Spinal cord (tissue), 10 donors: Measurements from ENCODE around the gene MCCC1. TPM values are rescaled to one million over a fixed set of nuclear protein-coding genes. Genes with fewer than 3 reads are reported as not detected.
"Not testable (repeated sequence)": the region's sequence is repeated elsewhere in the genome, so short reads cannot be mapped to it uniquely, and the experiment has no call there.

Experiments used
- DNase-seq, 6 donors: peaks; one replicate each; pipeline versions ENCODE4 v3.0.0 to v3.0.0-alpha.2; 2013 to 2015; ENCODE audit warnings: low spot score in 6 of 6, low read depth in 4 of 6
- H3K27ac ChIP-seq: one replicate; pipeline ENCODE4 v1.5.1; 2013; ENCODE audit warnings: low read depth, low read length, control low read depth
- H3K27me3 ChIP-seq: one replicate; pipeline ENCODE4 v1.6.1; 2013; ENCODE audit warnings: low read length; ENCODE audit not compliant: control insufficient read depth, insufficient read depth
- H3K36me3 ChIP-seq: one replicate; pipeline ENCODE4 v1.6.1; 2013; ENCODE audit warnings: low read length; ENCODE audit not compliant: control insufficient read depth, insufficient read depth
- H3K4me1 ChIP-seq: one replicate; pipeline ENCODE4 v1.6.1; 2013; ENCODE audit warnings: low read length; ENCODE audit not compliant: control insufficient read depth, insufficient read depth
- H3K4me3 ChIP-seq: one replicate; pipeline ENCODE4 v1.5.1; 2013; ENCODE audit warnings: low read depth, low read length, control low read depth
- H3K9me3 ChIP-seq: one replicate; pipeline ENCODE4 v1.6.1; 2013; ENCODE audit warnings: low read length; ENCODE audit not compliant: control insufficient read depth, insufficient read depth
- WGBS: methylation state at CpG from one replicate; pipeline ENCODE4 v1.1.5; 2013; ENCODE audit warnings: missing lambda C conversion rate; ENCODE audit not compliant: insufficient coverage; 5-methylcytosine and 5-hydroxymethylcytosine counted together
- polyA plus RNA-seq, 2 donors: library from polyadenylated mRNA; unstranded; fragments of 120-200 nt; gene quantifications; one replicate each; pipeline ENCODE4 v1.2.1, GENCODE V29; 2013; ENCODE audit not compliant: insufficient read length in 2 of 2
- total RNA-seq, 2 donors: library from RNA; depleted of rRNA in 1 of 2; stranded (reverse); fragments of 120-200 nt in 1 of 2; fragments of >200 nt in 1 of 2; gene quantifications; one replicate each; pipeline versions ENCODE4 v1.2.3 to v1.2.4, GENCODE V29; 2013 to 2014
- donor health status: healthy.

The MCCC1 gene
- total and polyA plus RNA-seq, 4 donors: 32.7 to 37.5 (median 35.8) TPM

- H3K9me3 ChIP-seq: no peaks in the 10 kb centered on the region
- H3K4me3 ChIP-seq: no peak overlapping the region
- H3K27ac ChIP-seq: no peak overlapping the region
- H3K36me3 ChIP-seq: peaks cover 11% of the 10 kb centered on the region
- no peak for DNase-seq
- no peaks in the 10 kb centered on the region for H3K27me3 ChIP-seq
- no peaks in the 10 kb centered on the region for H3K4me1 ChIP-seq
These were observed 90.5 kb downstream of the MCCC1 start for GRCh38 chr3:183008800-183009199.

DNA sequence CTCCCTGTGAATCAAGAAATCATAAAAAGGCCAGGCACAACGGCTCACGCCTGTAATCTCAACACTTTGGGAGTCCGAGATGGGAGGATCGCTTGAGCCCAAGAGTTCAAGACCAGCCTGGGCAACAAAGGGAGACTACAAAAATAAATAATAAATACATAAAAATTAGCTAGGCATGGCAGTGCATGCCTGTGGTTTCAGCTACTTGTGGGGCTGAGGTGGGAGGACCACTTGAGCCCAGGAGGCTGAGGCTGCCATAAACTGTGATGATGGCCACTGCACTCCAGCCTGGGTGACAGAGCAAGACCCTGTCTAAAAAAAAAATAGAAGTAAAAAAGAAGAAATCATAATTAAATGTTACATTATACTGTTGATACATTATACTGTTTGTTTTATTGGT, 91.0 kb downstream of the MCCC1 start:
- H3K4me1 ChIP-seq: no peaks in the 10 kb centered on the region
- H3K27ac ChIP-seq: no peak overlapping the region
- WGBS: no CpG with 5 or more reads among the region's 4 CpGs
- no peaks in the 10 kb centered on the region for H3K27me3 ChIP-seq
- DNase-seq: no peak
- H3K9me3 ChIP-seq: no peaks in the 10 kb centered on the region
- no peak overlapping the region for H3K4me3 ChIP-seq
- peaks cover 6% of the 10 kb centered on the region for H3K36me3 ChIP-seq

GRCh38 chr3:183006396-183007002, 92.8 kb downstream of the MCCC1 start:
- H3K4me3 ChIP-seq: no peak overlapping the region
- no peak for DNase-seq
- H3K36me3 ChIP-seq: peaks cover 2% of the 10 kb centered on the region
- H3K9me3 ChIP-seq: no peaks in the 10 kb centered on the region
- H3K4me1 ChIP-seq: no peaks in the 10 kb centered on the region
- no peaks in the 10 kb centered on the region for H3K27me3 ChIP-seq
- 83% methylated on average over 3 of the region's 10 CpGs for WGBS
- no peak overlapping the region for H3K27ac ChIP-seq

GRCh38 chr3:182999767-183000166, 99.5 kb downstream of the MCCC1 start:
- Histone ChIP-seq H3K4me3 (no peak overlapping the region), H3K27ac (no peak overlapping the region), H3K36me3 (peaks cover 2% of the 10 kb centered on the region), H3K4me1 (no peaks in the 10 kb centered on the region), H3K27me3 (no peaks in the 10 kb centered on the region), H3K9me3 (no peaks in the 10 kb centered on the region)
- DNase-seq: no peak
- 72% methylated on average over 1 of the region's 1 CpG for WGBS

DNA sequence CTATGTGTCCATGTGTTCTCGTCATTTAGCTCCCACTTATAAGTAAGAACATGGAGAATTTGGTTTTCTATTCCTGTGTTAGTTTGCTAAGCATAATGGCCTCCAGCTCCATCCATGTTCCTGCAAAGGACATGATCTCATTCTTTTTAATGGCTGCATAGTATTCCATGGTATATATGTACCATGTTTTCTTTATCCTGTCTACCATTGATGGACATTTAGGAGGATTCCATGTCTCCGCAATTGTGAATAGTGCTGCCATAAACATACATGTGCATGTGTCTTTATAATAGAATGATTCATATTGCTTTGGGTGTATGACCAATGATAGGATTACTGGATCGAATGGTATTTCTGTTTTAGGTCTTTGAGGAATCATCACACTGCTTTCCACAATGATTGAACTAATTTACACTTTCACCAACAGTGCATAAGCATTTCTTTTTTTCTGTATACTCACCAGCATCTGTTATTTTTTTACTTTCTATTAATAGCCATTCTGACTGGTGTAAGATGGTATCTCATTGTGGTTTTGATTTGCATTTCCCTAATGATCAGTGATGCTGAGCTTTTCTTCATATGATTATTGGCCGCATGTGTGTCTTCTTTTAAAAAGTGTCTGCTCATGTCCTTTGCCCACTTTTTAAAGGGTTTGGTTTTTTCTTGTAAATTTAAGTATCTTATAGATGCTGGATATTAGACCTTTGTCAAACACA, 105.7 kb downstream of the MCCC1 start:
- not testable (repeated sequence) for H3K27ac ChIP-seq, H3K36me3 ChIP-seq, H3K4me3 ChIP-seq, H3K9me3 ChIP-seq, DNase-seq, H3K4me1 ChIP-seq, H3K27me3 ChIP-seq
- WGBS: no CpG with 5 or more reads among the region's 4 CpGs

DNA sequence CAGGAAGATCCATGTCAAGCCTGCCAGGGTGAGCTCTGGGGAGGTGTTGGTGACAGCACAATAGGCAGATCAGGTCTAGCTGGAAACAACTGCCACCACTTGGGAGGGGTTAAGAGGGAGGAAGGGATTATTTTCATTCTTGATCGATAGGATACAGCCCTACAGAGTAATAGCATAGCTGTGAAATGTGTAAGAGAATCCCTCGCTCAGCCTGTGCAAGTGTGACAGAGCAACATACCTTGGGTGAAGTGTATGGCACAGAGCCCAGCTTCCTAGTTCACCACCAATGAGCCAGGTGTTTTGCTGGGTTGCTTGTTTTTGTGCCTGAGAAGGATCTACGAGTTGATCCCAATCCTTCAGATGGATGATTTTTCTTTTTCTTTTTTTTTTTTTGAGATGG, 109.7 kb downstream of the MCCC1 start:
- DNase-seq: no peak
- no peaks in the 10 kb centered on the region for H3K4me1 ChIP-seq
- no peak overlapping the region for H3K4me3 ChIP-seq
- H3K27ac ChIP-seq: no peak overlapping the region
- H3K27me3 ChIP-seq: no peaks in the 10 kb centered on the region
- no peaks in the 10 kb centered on the region for H3K9me3 ChIP-seq
- WGBS: 100% methylated on average over 1 of the region's 3 CpGs
- no peaks in the 10 kb centered on the region for H3K36me3 ChIP-seq

GRCh38 chr3:182986021-182986420, 113.3 kb downstream of the MCCC1 start:
- no peak for DNase-seq
- H3K4me3 ChIP-seq: no peak overlapping the region
- H3K27ac ChIP-seq: no peak overlapping the region
- no peaks in the 10 kb centered on the region for H3K27me3 ChIP-seq
- no peaks in the 10 kb centered on the region for H3K9me3 ChIP-seq
- H3K36me3 ChIP-seq: no peaks in the 10 kb centered on the region
- H3K4me1 ChIP-seq: peaks cover 2% of the 10 kb centered on the region
- WGBS: 83% methylated on average over 2 of the region's 6 CpGs

DNA sequence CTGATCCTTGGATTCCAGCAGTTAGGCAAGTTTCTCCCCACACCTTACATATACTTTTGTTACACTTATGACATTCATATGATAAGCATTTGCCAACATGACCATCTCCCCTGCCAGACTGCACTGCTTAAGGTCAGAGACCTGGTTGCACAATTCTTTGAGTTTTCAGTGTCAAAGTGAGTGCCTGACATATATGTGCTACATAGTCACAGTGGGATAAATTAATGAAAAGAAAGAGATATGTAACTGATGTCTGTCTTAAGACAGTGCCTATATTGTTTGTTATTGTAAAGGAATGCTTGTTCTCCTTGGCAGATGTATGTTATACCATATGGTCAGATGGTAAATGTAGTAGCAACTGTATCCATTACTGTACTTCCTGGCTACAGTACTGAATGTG, 115.4 kb downstream of the MCCC1 start:
- H3K27me3 ChIP-seq: no peaks in the 10 kb centered on the region
- no peaks in the 10 kb centered on the region for H3K9me3 ChIP-seq
- no peaks in the 10 kb centered on the region for H3K36me3 ChIP-seq
- no peak overlapping the region for H3K4me3 ChIP-seq
- no peak overlapping the region for H3K27ac ChIP-seq
- DNase-seq: no peak
- peaks cover 6% of the 10 kb centered on the region for H3K4me1 ChIP-seq

DNA sequence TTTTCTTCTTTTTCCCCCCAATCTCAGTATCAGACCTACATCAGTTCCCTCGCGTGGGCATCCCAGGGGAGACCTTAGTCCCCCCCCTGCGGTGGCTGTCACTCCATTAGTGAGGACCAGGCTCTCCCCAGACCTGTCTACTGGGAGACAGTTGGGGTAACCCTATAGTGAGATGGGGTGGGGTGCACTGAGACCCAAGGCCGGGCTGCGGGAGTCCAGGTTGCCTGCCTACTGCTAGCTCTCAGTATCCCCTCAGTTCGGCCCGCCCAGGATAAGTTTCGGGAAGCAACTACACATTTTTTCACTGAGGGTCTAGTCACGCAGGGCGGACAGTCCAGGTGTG, 118.3 kb downstream of the MCCC1 start:
- Histone ChIP-seq H3K4me1 (peaks cover 12% of the 10 kb centered on the region), H3K9me3 (no peaks in the 10 kb centered on the region), H3K36me3 (no peaks in the 10 kb centered on the region), H3K4me3 (peak overlapping the region; percentile 59), H3K27me3 (no peaks in the 10 kb centered on the region), H3K27ac (peak overlapping the region; percentile 67)
- DNase-seq: no peak
- 92% methylated on average over 5 of the region's 10 CpGs for WGBS
